SU-DHL-6 (cell line): ENCODE data around the gene PROSER3.

Experiments used
- EZH2phosphoT487 ChIP-seq: fragments of 200-600 bp; sonication (generic), shearing (Covaris generic); conservative IDR thresholded peaks from 2 replicates; pipeline ENCODE4 v1.6.1; 2018; ENCODE audit warnings: mild to moderate bottlenecking, antibody characterized with exemption, low read length, moderate library complexity, mixed read lengths
- TF ChIP-seq, protein P1 (sequence below): fragments of 200-600 bp; sonication (generic); IDR thresholded peaks from one replicate; pipeline ENCODE4 v1.5.1; 2017; ENCODE audit warnings: antibody characterized with exemption, mild to moderate bottlenecking, low read length, moderate library complexity; ENCODE audit not compliant: insufficient read depth, poor library complexity, severe bottlenecking

DNA sequence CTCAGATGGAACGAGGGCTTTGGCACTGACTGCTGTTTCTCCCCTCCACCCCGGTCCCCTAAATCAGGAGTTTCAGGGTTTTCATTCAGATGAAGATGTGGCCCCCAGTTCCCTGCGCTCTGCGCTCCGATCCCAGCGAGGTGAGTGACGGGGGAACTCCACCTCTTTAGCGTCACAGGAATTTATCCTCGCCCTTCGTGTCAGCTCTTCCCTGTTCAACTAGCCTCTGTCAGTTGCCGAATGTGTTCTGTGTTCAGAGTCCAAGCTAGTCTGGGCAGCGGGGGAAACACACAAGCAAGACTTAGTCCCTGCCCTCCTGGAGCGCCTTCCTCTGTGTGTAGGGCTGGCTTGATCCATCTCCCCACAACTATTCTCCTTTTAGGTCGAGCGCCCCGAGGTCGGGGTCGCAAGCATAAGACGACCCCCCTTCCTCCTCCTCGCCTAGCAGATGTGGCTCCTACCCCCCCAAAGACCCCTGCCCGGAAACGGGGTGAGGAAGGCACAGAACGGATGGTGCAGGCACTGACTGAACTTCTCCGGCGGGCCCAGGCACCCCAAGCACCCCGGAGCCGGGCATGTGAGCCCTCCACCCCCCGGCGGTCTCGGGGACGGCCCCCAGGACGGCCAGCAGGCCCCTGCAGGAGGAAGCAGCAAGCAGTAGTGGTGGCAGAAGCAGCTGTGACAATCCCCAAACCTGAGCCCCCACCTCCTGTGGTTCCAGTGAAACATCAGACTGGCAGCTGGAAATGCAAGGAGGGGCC lies 38.4 kb upstream of the PROSER3 start:
- TF ChIP-seq, protein P1, sequence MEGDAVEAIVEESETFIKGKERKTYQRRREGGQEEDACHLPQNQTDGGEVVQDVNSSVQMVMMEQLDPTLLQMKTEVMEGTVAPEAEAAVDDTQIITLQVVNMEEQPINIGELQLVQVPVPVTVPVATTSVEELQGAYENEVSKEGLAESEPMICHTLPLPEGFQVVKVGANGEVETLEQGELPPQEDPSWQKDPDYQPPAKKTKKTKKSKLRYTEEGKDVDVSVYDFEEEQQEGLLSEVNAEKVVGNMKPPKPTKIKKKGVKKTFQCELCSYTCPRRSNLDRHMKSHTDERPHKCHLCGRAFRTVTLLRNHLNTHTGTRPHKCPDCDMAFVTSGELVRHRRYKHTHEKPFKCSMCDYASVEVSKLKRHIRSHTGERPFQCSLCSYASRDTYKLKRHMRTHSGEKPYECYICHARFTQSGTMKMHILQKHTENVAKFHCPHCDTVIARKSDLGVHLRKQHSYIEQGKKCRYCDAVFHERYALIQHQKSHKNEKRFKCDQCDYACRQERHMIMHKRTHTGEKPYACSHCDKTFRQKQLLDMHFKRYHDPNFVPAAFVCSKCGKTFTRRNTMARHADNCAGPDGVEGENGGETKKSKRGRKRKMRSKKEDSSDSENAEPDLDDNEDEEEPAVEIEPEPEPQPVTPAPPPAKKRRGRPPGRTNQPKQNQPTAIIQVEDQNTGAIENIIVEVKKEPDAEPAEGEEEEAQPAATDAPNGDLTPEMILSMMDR = no peak
- no peak for TF ChIP-seq EZH2phosphoT487
